H54 (cell line): ENCODE measurements around the gene GRIN2C.

Experiments used
- DNase-seq: peaks from one replicate; pipeline ENCODE4 v3.0.0; 2011; ENCODE audit warnings: low spot score, mixed read lengths; ENCODE audit not compliant: insufficient read length
- FAIRE-seq: peaks from 3 replicates; lab custom pipeline; 2011; peaks lifted over from hg19 to GRCh38; lab: Jason Lieb, UNC
- POLR2A ChIP-seq: IDR thresholded peaks from 2 replicates; pipeline ENCODE4 v1.6.1; 2011; ENCODE audit warnings: low read depth, mild to moderate bottlenecking, low read length

Gene GRIN2C

GRCh38 chr17:74822335-74822938 is 37.2 kb downstream of the GRIN2C start:
- TF ChIP-seq POLR2A, result no peak

GRCh38 chr17:74821655-74822334 is 37.9 kb downstream of the GRIN2C start:
- no peak for TF ChIP-seq POLR2A
- DNase-seq, result no peak
- no peak for FAIRE-seq

More at GRCh38 chr17:74822335-74822938, 37.2 kb downstream of the GRIN2C start:
- FAIRE-seq (no peak), DNase-seq (no peak)

- no peak for DNase-seq
- no peak for TF ChIP-seq POLR2A
- FAIRE-seq, result no peak
Observed at GRCh38 chr17:74819801-74820436, 39.8 kb downstream of the GRIN2C start.

GRCh38 chr17:74818291-74818938 is 41.3 kb downstream of the GRIN2C start:
- FAIRE-seq (no peak), DNase-seq (no peak)
- no peak for TF ChIP-seq POLR2A

- no peak for TF ChIP-seq POLR2A
- DNase-seq, result no peak
- no peak for FAIRE-seq
Observed at GRCh38 chr17:74816905-74817620, 42.6 kb downstream of the GRIN2C start.

GRCh38 chr17:74815550-74816370 is 43.9 kb downstream of the GRIN2C start:
- no peak for TF ChIP-seq POLR2A
- no peak for FAIRE-seq
- DNase-seq, result no peak

GRCh38 chr17:74815067-74815466 is 44.6 kb downstream of the GRIN2C start:
- DNase-seq (no peak), FAIRE-seq (no peak)
- TF ChIP-seq POLR2A, result no peak

- no peak for TF ChIP-seq POLR2A
- DNase-seq, result no peak
- no peak for FAIRE-seq
Observed at GRCh38 chr17:74814453-74814852, 45.2 kb downstream of the GRIN2C start.

GRCh38 chr17:74812109-74813009 is 47.3 kb downstream of the GRIN2C start:
- DNase-seq, result no peak
- TF ChIP-seq POLR2A, result no peak
- FAIRE-seq, result no peak

GRCh38 chr17:74810699-74811485 is 48.8 kb downstream of the GRIN2C start:
- no peak for DNase-seq
- no peak for TF ChIP-seq POLR2A
- no peak for FAIRE-seq

GRCh38 chr17:74808714-74809430 is 50.8 kb downstream of the GRIN2C start:
- DNase-seq, result no peak
- FAIRE-seq, result no peak

More at GRCh38 chr17:74808714-74809430, 50.8 kb downstream of the GRIN2C start:
- no peak for TF ChIP-seq POLR2A
